Activated naive CD4-positive, alpha-beta T cell (primary cell): ENCODE measurements around the gene TBX4.
"Not testable (repeated sequence)": the region's sequence is repeated elsewhere in the genome, so short reads cannot be mapped to it uniquely, and the experiment has no call there.

ENCODE experiments used
- DNase-seq, 4 experiments: peaks; one replicate each; lab custom pipeline; 2025; lab: John Stamatoyannopoulos, UW

Gene TBX4

GRCh38 chr17:61484174-61484573, 32.0 kb downstream of the TBX4 start:
- no peak for DNase-seq

- no peak for DNase-seq
These were observed 33.0 kb downstream of the TBX4 start for GRCh38 chr17:61485067-61485775.

GRCh38 chr17:61486135-61487120, 34.2 kb downstream of the TBX4 start:
- DNase-seq: no peak

GRCh38 chr17:61487161-61487988, 35.2 kb downstream of the TBX4 start:
- no peak for DNase-seq

- no peak for DNase-seq
These were observed 35.9 kb downstream of the TBX4 start for GRCh38 chr17:61487989-61488595.

- no peak for DNase-seq
These were observed 36.9 kb downstream of the TBX4 start for GRCh38 chr17:61488878-61489718.

- DNase-seq: no peak
These were observed 37.7 kb downstream of the TBX4 start for GRCh38 chr17:61489719-61490490.

GRCh38 chr17:61490540-61490975, 38.3 kb downstream of the TBX4 start:
- DNase-seq: no peak

- DNase-seq: no peak
These were observed 39.8 kb downstream of the TBX4 start for GRCh38 chr17:61491981-61492380.

- DNase-seq: no peak
These were observed 40.7 kb downstream of the TBX4 start for GRCh38 chr17:61492759-61493526.

GRCh38 chr17:61493830-61494324, 41.7 kb downstream of the TBX4 start:
- not testable (repeated sequence) for DNase-seq

GRCh38 chr17:61494325-61495160, 42.3 kb downstream of the TBX4 start:
- DNase-seq: no peak

GRCh38 chr17:61495161-61495857, 43.1 kb downstream of the TBX4 start:
- DNase-seq: no peak

GRCh38 chr17:61496174-61496956, 44.1 kb downstream of the TBX4 start:
- DNase-seq: no peak

- no peak for DNase-seq
These were observed 44.9 kb downstream of the TBX4 start for GRCh38 chr17:61496957-61497653.
